Measurements from ENCODE around the gene ATG14. TPM values are rescaled to one million over a fixed set of nuclear protein-coding genes. Genes with fewer than 3 reads are reported as not detected.
"Not testable (repeated sequence)": the region's sequence is repeated elsewhere in the genome, so short reads cannot be mapped to it uniquely, and the experiment has no call there.

The ATG14 gene
- total RNA-seq, 3 donors from 2014 or later, result 8.3 to 15.1 (median 10.8) TPM

DNA sequence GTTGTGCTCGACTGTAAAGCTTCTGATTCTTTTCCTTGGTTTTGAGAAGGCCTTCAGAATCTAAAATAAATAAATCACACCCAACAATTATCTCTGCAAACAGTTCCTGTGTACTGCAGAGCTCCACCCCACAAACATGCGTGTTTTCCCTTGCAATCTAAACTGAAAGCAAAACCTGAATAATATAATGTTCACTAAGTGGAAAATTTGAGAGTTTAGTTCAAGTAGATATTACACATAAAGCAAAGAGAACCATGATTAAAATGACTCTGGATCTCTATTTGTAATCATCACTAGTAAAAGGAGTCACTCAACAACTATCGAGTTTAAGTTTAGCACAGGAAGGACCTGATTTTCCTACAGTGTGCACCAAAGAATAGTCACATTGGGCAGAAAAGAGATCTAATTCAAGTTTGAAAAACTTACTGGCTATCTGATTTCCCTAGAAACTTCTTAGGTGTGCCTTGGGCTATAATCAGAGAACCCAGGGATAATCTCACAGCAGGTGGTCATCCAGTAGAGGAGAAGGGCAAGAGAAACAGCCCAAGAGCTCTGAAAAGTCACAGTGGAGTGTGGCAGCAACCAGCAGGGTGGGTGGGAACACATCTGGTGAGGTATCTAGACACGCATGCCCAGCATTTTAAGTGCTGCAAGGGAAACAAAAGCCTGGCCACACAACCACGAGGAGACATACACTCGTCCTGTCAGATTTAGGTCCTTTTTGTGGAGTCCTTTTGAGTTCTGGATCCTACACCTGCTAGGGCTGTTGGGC, 25.4 kb downstream of the ATG14 start:
- intact Hi-C loops (cut with DNase I, micrococcal nuclease), result no loop called here
- H3K4me1 ChIP-seq (ENCODE audit: low read depth), result peaks cover 2% of the 10 kb centered on the region
- H3K9me3 ChIP-seq, result no peaks in the 10 kb centered on the region
- peak; percentile 77 for ATAC-seq
- H3K4me3 ChIP-seq, result no peak overlapping the region
- TF ChIP-seq, protein P1, sequence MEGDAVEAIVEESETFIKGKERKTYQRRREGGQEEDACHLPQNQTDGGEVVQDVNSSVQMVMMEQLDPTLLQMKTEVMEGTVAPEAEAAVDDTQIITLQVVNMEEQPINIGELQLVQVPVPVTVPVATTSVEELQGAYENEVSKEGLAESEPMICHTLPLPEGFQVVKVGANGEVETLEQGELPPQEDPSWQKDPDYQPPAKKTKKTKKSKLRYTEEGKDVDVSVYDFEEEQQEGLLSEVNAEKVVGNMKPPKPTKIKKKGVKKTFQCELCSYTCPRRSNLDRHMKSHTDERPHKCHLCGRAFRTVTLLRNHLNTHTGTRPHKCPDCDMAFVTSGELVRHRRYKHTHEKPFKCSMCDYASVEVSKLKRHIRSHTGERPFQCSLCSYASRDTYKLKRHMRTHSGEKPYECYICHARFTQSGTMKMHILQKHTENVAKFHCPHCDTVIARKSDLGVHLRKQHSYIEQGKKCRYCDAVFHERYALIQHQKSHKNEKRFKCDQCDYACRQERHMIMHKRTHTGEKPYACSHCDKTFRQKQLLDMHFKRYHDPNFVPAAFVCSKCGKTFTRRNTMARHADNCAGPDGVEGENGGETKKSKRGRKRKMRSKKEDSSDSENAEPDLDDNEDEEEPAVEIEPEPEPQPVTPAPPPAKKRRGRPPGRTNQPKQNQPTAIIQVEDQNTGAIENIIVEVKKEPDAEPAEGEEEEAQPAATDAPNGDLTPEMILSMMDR (IDR thresholded peaks at IDR 0.05), result no peak
- DNase-seq, result peak in 1 of 3 donors; percentile 41
- peaks cover 6% of the 10 kb centered on the region for H3K36me3 ChIP-seq (ENCODE audit: low read depth)

DNA sequence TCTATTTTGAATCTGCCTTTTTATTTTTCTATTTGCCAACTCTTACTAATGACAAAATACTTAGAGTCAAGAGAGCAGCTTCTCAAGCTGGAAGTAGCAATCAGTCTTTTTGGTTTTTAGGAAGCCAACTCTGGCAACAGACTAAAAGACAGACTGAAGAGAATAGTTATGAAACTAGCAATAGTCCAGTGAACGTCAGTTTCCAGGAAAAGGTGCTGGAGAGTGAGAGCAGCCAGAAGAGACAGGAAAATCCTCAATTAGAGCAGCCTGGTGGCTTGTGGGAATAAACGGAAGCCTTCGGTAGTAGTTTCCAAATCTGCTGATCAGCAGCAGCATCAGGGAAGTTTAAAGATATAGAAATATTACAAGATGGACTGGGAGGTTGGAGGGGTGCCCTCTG, 27.1 kb downstream of the ATG14 start:
- Histone ChIP-seq H3K36me3 (ENCODE audit: low read depth) (peaks cover 6% of the 10 kb centered on the region), H3K4me1 (ENCODE audit: low read depth) (peaks cover 2% of the 10 kb centered on the region), H3K9me3 (no peaks in the 10 kb centered on the region), H3K4me3 (no peak overlapping the region)
- ATAC-seq (no peak), DNase-seq (no peak)
- TF ChIP-seq, protein P1 (IDR thresholded peaks at IDR 0.05), result no peak
- intact Hi-C loops (cut with DNase I, micrococcal nuclease), result no loop called here

DNA sequence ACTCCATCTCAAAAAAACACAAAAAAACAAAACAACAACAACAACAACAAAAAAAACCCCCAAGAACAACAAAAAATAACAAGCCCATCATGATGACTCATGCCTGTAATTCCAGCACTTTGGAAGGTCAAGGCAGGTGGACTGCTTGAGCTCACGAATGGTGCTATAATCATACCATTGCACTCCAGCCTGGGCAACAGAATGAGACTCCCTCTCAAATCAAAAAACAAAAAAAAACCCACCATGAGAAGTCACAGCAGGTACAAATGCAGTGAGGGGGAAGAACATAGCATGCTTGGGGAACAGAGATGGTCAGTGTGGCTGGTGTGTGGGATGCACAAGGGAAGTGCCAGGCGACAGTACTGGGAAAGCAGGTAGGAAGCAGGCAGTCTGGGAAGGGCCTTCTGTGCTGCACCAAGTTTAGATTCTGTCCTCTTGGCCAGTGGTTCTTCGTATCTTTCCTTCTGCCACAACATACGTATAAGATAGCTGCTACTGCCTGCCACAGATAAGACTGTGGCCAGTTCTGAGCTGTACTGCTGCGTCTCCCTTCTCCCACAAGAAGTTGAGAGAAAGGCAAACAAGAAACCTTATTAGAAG, 28.0 kb downstream of the ATG14 start:
- Histone ChIP-seq H3K36me3 (ENCODE audit: low read depth) (peaks cover 6% of the 10 kb centered on the region), H3K9me3 (no peaks in the 10 kb centered on the region), H3K4me1 (ENCODE audit: low read depth) (peaks cover 2% of the 10 kb centered on the region), H3K4me3 (no peak overlapping the region)
- intact Hi-C loops (cut with DNase I, micrococcal nuclease), result no loop called here
- TF ChIP-seq, protein P1 (IDR thresholded peaks at IDR 0.05), result no peak
- ATAC-seq, result no peak
- no peak for DNase-seq

DNA sequence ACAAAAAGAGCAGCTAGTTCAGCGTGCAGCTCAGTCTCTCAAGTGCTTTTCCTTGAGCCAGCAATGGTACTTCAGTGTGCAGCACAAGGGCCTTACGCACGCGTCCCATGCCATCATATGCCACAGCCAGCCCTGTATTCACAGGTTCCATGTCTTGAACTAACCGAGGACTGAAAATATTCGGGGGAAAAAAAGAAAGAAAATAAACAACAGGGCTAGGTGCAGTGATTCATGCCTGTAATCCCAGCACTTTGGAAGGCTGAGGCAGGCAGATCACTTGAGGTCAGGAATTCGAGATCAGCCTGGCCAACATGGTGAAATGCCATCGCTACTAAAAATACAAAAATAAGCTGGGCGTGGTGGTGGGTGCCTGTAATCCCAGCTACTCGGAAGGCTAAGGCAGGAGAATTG, 28.6 kb downstream of the ATG14 start:
- DNase-seq; H3K4me3 ChIP-seq; H3K9me3 ChIP-seq; intact Hi-C loops (cut with DNase I, micrococcal nuclease); H3K36me3 ChIP-seq (ENCODE audit: low read depth); ATAC-seq; H3K4me1 ChIP-seq (ENCODE audit: low read depth): not testable (repeated sequence)

DNA sequence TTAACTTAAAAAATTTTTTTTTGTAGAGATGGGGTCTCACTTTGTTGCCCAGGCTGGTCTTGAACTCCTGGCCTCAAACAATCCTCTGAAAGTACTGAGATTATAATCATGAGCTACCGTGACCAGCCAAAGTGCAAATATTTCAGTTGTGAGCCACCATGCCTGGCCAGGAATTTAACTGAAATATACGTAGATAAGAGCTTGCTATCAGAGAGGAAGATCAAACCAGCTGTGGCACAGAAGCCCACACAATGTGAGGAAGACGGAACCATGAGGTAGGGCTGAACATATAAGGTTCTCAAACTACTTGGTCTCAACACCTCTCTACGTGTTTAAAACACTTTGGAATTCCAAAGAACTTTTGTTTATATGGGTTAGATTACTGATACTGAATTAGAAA, 29.1 kb downstream of the ATG14 start:
- H3K4me1 ChIP-seq (ENCODE audit: low read depth), result peaks cover 2% of the 10 kb centered on the region
- no peak overlapping the region for H3K4me3 ChIP-seq
- H3K9me3 ChIP-seq, result no peaks in the 10 kb centered on the region
- no peak for DNase-seq
- H3K36me3 ChIP-seq (ENCODE audit: low read depth), result peaks cover 6% of the 10 kb centered on the region
- TF ChIP-seq, protein P1 (IDR thresholded peaks at IDR 0.05), result no peak
- no peak for ATAC-seq
- intact Hi-C loops (cut with DNase I, micrococcal nuclease), result no loop called here

DNA sequence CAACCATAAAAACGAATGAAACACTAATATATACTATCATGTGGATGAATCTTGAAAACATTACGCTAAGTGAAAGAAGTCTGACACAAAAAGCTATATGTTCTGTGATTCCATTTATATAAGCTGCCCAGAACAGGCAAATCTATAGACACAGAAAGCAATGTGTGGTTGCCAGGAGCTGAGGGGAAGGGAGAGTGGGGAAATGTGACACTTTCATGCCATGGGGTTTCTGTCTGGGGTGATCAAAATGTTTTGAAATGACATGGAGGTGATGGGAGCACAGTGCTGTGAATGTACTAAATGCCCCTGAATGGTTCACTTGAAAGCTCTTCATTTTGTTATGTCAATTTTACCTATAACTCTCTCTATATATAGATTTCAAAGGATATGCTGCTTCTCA, 30.1 kb downstream of the ATG14 start:
- Histone ChIP-seq H3K4me3 (no peak overlapping the region), H3K9me3 (no peaks in the 10 kb centered on the region), H3K36me3 (ENCODE audit: low read depth) (peaks cover 9% of the 10 kb centered on the region), H3K4me1 (ENCODE audit: low read depth) (peaks cover 2% of the 10 kb centered on the region)
- DNase-seq (no peak), ATAC-seq (no peak)
- TF ChIP-seq, protein P1 (IDR thresholded peaks at IDR 0.05), result no peak
- intact Hi-C loops (cut with DNase I, micrococcal nuclease), result no loop called here

Data from mucosa of descending colon (tissue), 3 donors.